HG03571 (cell line): ENCODE measurements around the gene TTC33.

Source experiments
- ATAC-seq: cut with Tn5 transposase; IDR thresholded peaks from one replicate; pipeline ENCODE4 v1.9.1; 2021; ENCODE audit not compliant: unreplicated experiment

TTC33 gene

GRCh38 chr5:40524677-40525076, 231.1 kb downstream of the TTC33 start:
- ATAC-seq = no peak

- no peak for ATAC-seq
Observed at GRCh38 chr5:40521925-40522324, 233.8 kb downstream of the TTC33 start.

- ATAC-seq = no peak
Observed at GRCh38 chr5:40521108-40521785, 234.5 kb downstream of the TTC33 start.

- no peak for ATAC-seq
Observed at GRCh38 chr5:40518485-40518917, 237.3 kb downstream of the TTC33 start.

- ATAC-seq = no peak
Observed at GRCh38 chr5:40515476-40515875, 240.3 kb downstream of the TTC33 start.

GRCh38 chr5:40514976-40515375, 240.8 kb downstream of the TTC33 start:
- no peak for ATAC-seq

- ATAC-seq = no peak
Observed at GRCh38 chr5:40511801-40512200, 244.0 kb downstream of the TTC33 start.

- ATAC-seq = no peak
Observed at GRCh38 chr5:40507095-40507494, 248.7 kb downstream of the TTC33 start.

GRCh38 chr5:40505031-40505430, 250.7 kb downstream of the TTC33 start:
- no peak for ATAC-seq

GRCh38 chr5:40503439-40503838, 252.3 kb downstream of the TTC33 start:
- no peak for ATAC-seq

- peak; percentile 71 for ATAC-seq
Observed at GRCh38 chr5:40502736-40503135, 253.0 kb downstream of the TTC33 start.

- ATAC-seq = no peak
Observed at GRCh38 chr5:40501711-40502444, 253.9 kb downstream of the TTC33 start.

GRCh38 chr5:40499518-40500273, 256.1 kb downstream of the TTC33 start:
- no peak for ATAC-seq

- no peak for ATAC-seq
Observed at GRCh38 chr5:40499007-40499406, 256.8 kb downstream of the TTC33 start.

GRCh38 chr5:40497573-40497972, 258.2 kb downstream of the TTC33 start:
- ATAC-seq = no peak

- ATAC-seq = no peak
Observed at GRCh38 chr5:40495237-40495635, 260.5 kb downstream of the TTC33 start.

- no peak for ATAC-seq
Observed at GRCh38 chr5:40494631-40495236, 261.0 kb downstream of the TTC33 start.

- no peak for ATAC-seq
Observed at GRCh38 chr5:40492056-40492455, 263.7 kb downstream of the TTC33 start.

GRCh38 chr5:40491644-40492043, 264.1 kb downstream of the TTC33 start:
- no peak for ATAC-seq

GRCh38 chr5:40490464-40491111, 265.2 kb downstream of the TTC33 start:
- peak; percentile 39 for ATAC-seq

- no peak for ATAC-seq
Observed at GRCh38 chr5:40489421-40489820, 266.3 kb downstream of the TTC33 start.
